ENCODE results near the gene CABP2. TPM values are rescaled to one million over a fixed set of nuclear protein-coding genes. Genes with fewer than 3 reads are reported as not detected.

Gene CABP2
- total RNA-seq, 1 experiment from 2014 or later = not detected

GRCh38 chr11:67541198-67541597 is 18.0 kb upstream of the CABP2 start:
- no peak overlapping the region for H2BK12ac ChIP-seq (ENCODE audit: insufficient read length, low read depth, low read length)
- H4K91ac ChIP-seq (ENCODE audit: insufficient read length, low read depth, low read length) = no peak overlapping the region
- H3K4me3 Mint-ChIP-seq = no peak overlapping the region; a peak in 1 of 5 replicates
- H3K27me3 ChIP-seq (ENCODE audit: insufficient read depth, low read length) = no peaks in the 10 kb centered on the region
- H3T11ph ChIP-seq (ENCODE audit: low read length) = no peak overlapping the region
- H4K8ac ChIP-seq (replicated peaks; ENCODE audit: insufficient read length, low read depth, low read length) = no peak overlapping the region
- no peaks in the 10 kb centered on the region for H4K20me1 ChIP-seq (ENCODE audit: control insufficient read depth, insufficient read depth, insufficient read length)
- H3K4me1 Mint-ChIP-seq = peaks cover 4 to 9% of the 10 kb centered on the region in 2 experiments
- no peak overlapping the region for H2BK20ac ChIP-seq (ENCODE audit: low read depth, low read length, poor library complexity, severe bottlenecking)
- no peaks in the 10 kb centered on the region for H3K79me2 ChIP-seq (ENCODE audit: insufficient read depth, low read length)
- H2BK5ac ChIP-seq (ENCODE audit: insufficient read length, low read length) = no peak overlapping the region
- H2AK5ac ChIP-seq (ENCODE audit: insufficient read length, low read length) = no peak overlapping the region
- H3K27ac Mint-ChIP-seq = peak overlapping the region in 1 of 3 experiments; percentile 52; a peak in 2 of 7 replicates
- H3K4ac ChIP-seq (ENCODE audit: low read depth, low read length) = no peak overlapping the region
- no peak overlapping the region for H4K5ac ChIP-seq (ENCODE audit: insufficient read length, low read depth, low read length)
- no CpG with 5 or more reads among the region's 6 CpGs for WGBS (ENCODE audit: extremely low coverage, insufficient read length, low lambda C conversion rate)
- no peak overlapping the region for H3K9ac ChIP-seq (ENCODE audit: extremely low read depth, insufficient read length, low read length)
- no peak overlapping the region for H3K4me2 ChIP-seq (ENCODE audit: insufficient read depth, insufficient read length, low read length)
- H3K79me1 ChIP-seq (ENCODE audit: insufficient read depth, low read depth, low read length, poor library complexity, severe bottlenecking) = no peaks in the 10 kb centered on the region
- no peaks in the 10 kb centered on the region for H3K23me2 ChIP-seq (ENCODE audit: insufficient read length, low read depth, low read length, poor library complexity, severe bottlenecking)
- H2BK120ac ChIP-seq (ENCODE audit: low read depth, low read length, poor library complexity, severe bottlenecking) = no peak overlapping the region
- no peaks in the 10 kb centered on the region for H3K4me1 ChIP-seq (ENCODE audit: insufficient read depth, low read length)
- H3K23ac ChIP-seq (ENCODE audit: insufficient read length, low read depth, low read length) = no peak overlapping the region
- no peak overlapping the region for H3K18ac ChIP-seq (ENCODE audit: insufficient read length, low read depth, low read length)
- DNase-seq = no peak
- peaks cover 4 to 5% of the 10 kb centered on the region in 2 experiments; a peak in 4 of 5 replicates for H3K9me3 Mint-ChIP-seq
- H3K14ac ChIP-seq (ENCODE audit: insufficient read depth, low read length) = no peak overlapping the region
- H2AFZ ChIP-seq (ENCODE audit: low read length) = no peak overlapping the region
- H3K56ac ChIP-seq (ENCODE audit: insufficient read length, low read depth, low read length) = no peak overlapping the region
- H3K9me3 ChIP-seq (ENCODE audit: control insufficient read depth, low read depth, low read length) = no peaks in the 10 kb centered on the region
- peaks cover 17% of the 10 kb centered on the region for H3K27me3 Mint-ChIP-seq (ENCODE audit: low read depth)
- TF ChIP-seq CTCF (conservative IDR thresholded peaks at IDR 0.05) = peak; percentile 36; the same call in 2 of the 3 replicates
- no peak overlapping the region for H3K27ac ChIP-seq (ENCODE audit: insufficient read length, low read depth, low read length)
- no peaks in the 10 kb centered on the region for H3K36me3 Mint-ChIP-seq (ENCODE audit: insufficient read depth in 1 of 3, low read depth in 3 of 3)
- no peak overlapping the region for H2BK15ac ChIP-seq (ENCODE audit: low read depth, low read length)
